Activated naive CD4-positive, alpha-beta T cell treated with Interleukin-2 at 50 U/mL for 16 hours (primary cell): ENCODE data around the gene ACHE.
"Not testable (repeated sequence)": the region's sequence is repeated elsewhere in the genome, so short reads cannot be mapped to it uniquely, and the experiment has no call there.

ENCODE experiments used
- DNase-seq: peaks from one replicate; pipeline ENCODE4 v3.0.0-alpha.2; 2020

Gene ACHE

GRCh38 chr7:100895701-100895955 lies at the start of gene ACHE:
ACHE (minus strand) TSS chr7:100895888; CDS start chr7:100894232, 1,656 bp downstream.
- DNase-seq, result no peak

GRCh38 chr7:100944138-100944537 lies 48.5 kb upstream of the ACHE start:
- no peak for DNase-seq

- no peak for DNase-seq
Observed at GRCh38 chr7:100943693-100944092, 48.0 kb upstream of the ACHE start.

- DNase-seq, result no peak
Observed at GRCh38 chr7:100942045-100942774, 46.5 kb upstream of the ACHE start.

- not testable (repeated sequence) for DNase-seq
Observed at GRCh38 chr7:100936167-100936566, 40.5 kb upstream of the ACHE start.

GRCh38 chr7:100935381-100935780 lies 39.7 kb upstream of the ACHE start:
- DNase-seq, result not testable (repeated sequence)

- DNase-seq, result no peak
Observed at GRCh38 chr7:100933734-100934133, 38.0 kb upstream of the ACHE start.

GRCh38 chr7:100929808-100930174 lies 34.1 kb upstream of the ACHE start:
- no peak for DNase-seq

- not testable (repeated sequence) for DNase-seq
Observed at GRCh38 chr7:100923616-100924015, 27.9 kb upstream of the ACHE start.

- DNase-seq, result no peak
Observed at GRCh38 chr7:100921039-100921438, 25.4 kb upstream of the ACHE start.

- DNase-seq, result not testable (repeated sequence)
Observed at GRCh38 chr7:100919779-100920437, 24.2 kb upstream of the ACHE start.

- not testable (repeated sequence) for DNase-seq
Observed at GRCh38 chr7:100919335-100919734, 23.6 kb upstream of the ACHE start.

- no peak for DNase-seq
Observed at GRCh38 chr7:100914879-100915447, 19.3 kb upstream of the ACHE start.

GRCh38 chr7:100914208-100914878 lies 18.7 kb upstream of the ACHE start:
- DNase-seq, result no peak

- DNase-seq, result no peak
Observed at GRCh38 chr7:100911484-100911883, 15.8 kb upstream of the ACHE start.

- not testable (repeated sequence) for DNase-seq
Observed at GRCh38 chr7:100910443-100910842, 14.8 kb upstream of the ACHE start.

- no peak for DNase-seq
Observed at GRCh38 chr7:100908512-100908911, 12.8 kb upstream of the ACHE start.

- no peak for DNase-seq
Observed at GRCh38 chr7:100902638-100903037, 7.0 kb upstream of the ACHE start.

- no peak for DNase-seq
Observed at GRCh38 chr7:100901921-100902332, 6.2 kb upstream of the ACHE start.

GRCh38 chr7:100900978-100901377 lies 5.3 kb upstream of the ACHE start:
- DNase-seq, result no peak

GRCh38 chr7:100899432-100899831 lies 3.7 kb upstream of the ACHE start:
- no peak for DNase-seq

GRCh38 chr7:100897772-100898454 lies 2.2 kb upstream of the ACHE start:
- no peak for DNase-seq
